ENCODE measurements around the gene ACTR2. TPM values are rescaled to one million over a fixed set of nuclear protein-coding genes. Genes with fewer than 3 reads are reported as not detected.
"Not testable (repeated sequence)": the region's sequence is repeated elsewhere in the genome, so short reads cannot be mapped to it uniquely, and the experiment has no call there.

Gene ACTR2
- total RNA-seq, 6 experiments from 2014 or later: 42.9 to 114 (median 69.8) TPM

- no peaks in the 10 kb centered on the region for H3K27me3 ChIP-seq
- intact Hi-C loops (cut with DNase I): no loop called here
- DNase-seq: no peak
- H3K4me3 ChIP-seq: no peak overlapping the region
- no peak for TF ChIP-seq CTCF (IDR thresholded peaks at IDR 0.05)
- TF ChIP-seq POLR2A (IDR thresholded peaks at IDR 0.05): no peak
- H3K27ac ChIP-seq: no peak overlapping the region
- H3K9me3 ChIP-seq: no peaks in the 10 kb centered on the region
- peaks cover 0 to 9% (median 3%) of the 10 kb centered on the region in 4 donors for H3K4me1 ChIP-seq
- WGBS (ENCODE audit: insufficient coverage, low coverage, low lambda C conversion rate, missing lambda C conversion rate): 68% methylated on average over 8 of the region's 8 CpGs
- no peak for ATAC-seq
- H3K36me3 ChIP-seq: peaks cover 0 to 3% (median 0%) of the 10 kb centered on the region in 4 donors
These were observed 4.4 kb downstream of the ACTR2 start for GRCh38 chr2:65231892-65232477.

GRCh38 chr2:65232636-65233035, 5.0 kb downstream of the ACTR2 start:
- no peak overlapping the region for H3K4me3 ChIP-seq
- intact Hi-C loops (cut with DNase I): no loop called here
- no peaks in the 10 kb centered on the region for H3K27me3 ChIP-seq
- no peak overlapping the region for H3K27ac ChIP-seq
- WGBS (ENCODE audit: insufficient coverage, low coverage, low lambda C conversion rate, missing lambda C conversion rate): 81% methylated on average over 2 of the region's 2 CpGs
- DNase-seq (no peak), ATAC-seq (peak in 2 of 4 donors; percentile 18 to 19)
- no peak for TF ChIP-seq CTCF (IDR thresholded peaks at IDR 0.05)
- TF ChIP-seq POLR2A (IDR thresholded peaks at IDR 0.05): no peak
- peaks cover 0 to 3% (median 0%) of the 10 kb centered on the region in 4 donors for H3K36me3 ChIP-seq
- peaks cover 0 to 9% (median 3%) of the 10 kb centered on the region in 4 donors for H3K4me1 ChIP-seq
- H3K9me3 ChIP-seq: no peaks in the 10 kb centered on the region

- Histone ChIP-seq H3K27me3 (no peaks in the 10 kb centered on the region), H3K27ac (no peak overlapping the region), H3K4me3 (no peak overlapping the region), H3K4me1 (no peaks in the 10 kb centered on the region), H3K9me3 (no peaks in the 10 kb centered on the region), H3K36me3 (peaks cover 0 to 25% (median 2%) of the 10 kb centered on the region in 4 donors)
- no peak for DNase-seq
- ATAC-seq: no peak
- TF ChIP-seq POLR2A (IDR thresholded peaks at IDR 0.05) (no peak), CTCF (IDR thresholded peaks at IDR 0.05) (no peak)
- intact Hi-C loops (cut with DNase I): no loop called here
- 95% methylated on average over 3 of the region's 3 CpGs for WGBS (ENCODE audit: insufficient coverage, low coverage, low lambda C conversion rate, missing lambda C conversion rate)
These were observed 13.0 kb downstream of the ACTR2 start for GRCh38 chr2:65240657-65241056.

GRCh38 chr2:65244452-65244851, 16.8 kb downstream of the ACTR2 start:
- H3K4me1 ChIP-seq; H3K27ac ChIP-seq; DNase-seq; H3K9me3 ChIP-seq; ATAC-seq; H3K4me3 ChIP-seq; H3K27me3 ChIP-seq; intact Hi-C loops (cut with DNase I): not testable (repeated sequence)
- 96% methylated on average over 2 of the region's 2 CpGs for WGBS (ENCODE audit: insufficient coverage, low coverage, low lambda C conversion rate, missing lambda C conversion rate)
- H3K36me3 ChIP-seq: peaks cover 0 to 25% (median 3%) of the 10 kb centered on the region in 4 donors

GRCh38 chr2:65252640-65253039, 25.0 kb downstream of the ACTR2 start:
- TF ChIP-seq POLR2A (IDR thresholded peaks at IDR 0.05): no peak
- no peak for DNase-seq
- Histone ChIP-seq H3K27ac (no peak overlapping the region), H3K36me3 (peaks cover 0 to 34% (median 14%) of the 10 kb centered on the region in 4 donors), H3K9me3 (no peaks in the 10 kb centered on the region), H3K4me3 (no peak overlapping the region), H3K4me1 (no peaks in the 10 kb centered on the region), H3K27me3 (no peaks in the 10 kb centered on the region)
- intact Hi-C loops (cut with DNase I): no loop called here
- no peak for ATAC-seq

Data from right lobe of liver (tissue), 6 donors.